HG03565 (cell line): ENCODE measurements around the gene HMCN2.

Source experiments
- ATAC-seq: cut with Tn5 transposase; IDR thresholded peaks from one replicate; pipeline ENCODE4 v1.9.1; 2021; ENCODE audit warnings: mild to moderate bottlenecking, moderate library complexity; ENCODE audit not compliant: unreplicated experiment

HMCN2 gene

GRCh38 chr9:130305381-130305780, 39.8 kb downstream of the HMCN2 start:
- ATAC-seq = no peak

GRCh38 chr9:130306823-130307666, 41.5 kb downstream of the HMCN2 start:
- ATAC-seq = no peak

GRCh38 chr9:130307667-130307943, 42.0 kb downstream of the HMCN2 start:
- ATAC-seq = no peak

DNA sequence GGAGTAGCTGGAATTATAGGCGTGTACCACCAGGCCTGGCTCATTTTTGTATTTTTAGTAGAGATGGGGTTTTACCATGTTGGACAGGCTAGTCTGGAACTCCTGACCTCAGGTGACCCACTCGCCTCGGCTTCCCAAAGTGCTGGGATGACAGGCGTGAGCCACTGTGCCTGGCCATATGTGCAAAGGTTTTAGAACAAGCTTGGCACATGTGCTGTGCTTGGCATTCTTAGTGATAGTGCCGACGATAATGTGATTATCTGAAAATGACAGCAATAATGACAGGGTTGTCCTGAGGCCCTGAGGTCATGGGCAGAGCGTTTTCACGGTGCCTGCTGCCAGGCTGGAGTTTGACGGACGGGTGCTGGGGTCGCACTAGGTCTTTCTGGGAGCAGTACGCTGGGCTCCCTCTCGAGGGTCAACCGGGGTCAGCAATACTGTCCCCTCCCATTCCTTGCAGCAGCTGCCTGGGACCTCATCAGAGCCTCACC, 42.6 kb downstream of the HMCN2 start:
- ATAC-seq = no peak

GRCh38 chr9:130309689-130310455, 44.3 kb downstream of the HMCN2 start:
- ATAC-seq = no peak

- ATAC-seq = no peak
Measured at GRCh38 chr9:130310456-130310855, 44.9 kb downstream of the HMCN2 start.

- no peak for ATAC-seq
Measured at GRCh38 chr9:130311003-130311402, 45.4 kb downstream of the HMCN2 start.

DNA sequence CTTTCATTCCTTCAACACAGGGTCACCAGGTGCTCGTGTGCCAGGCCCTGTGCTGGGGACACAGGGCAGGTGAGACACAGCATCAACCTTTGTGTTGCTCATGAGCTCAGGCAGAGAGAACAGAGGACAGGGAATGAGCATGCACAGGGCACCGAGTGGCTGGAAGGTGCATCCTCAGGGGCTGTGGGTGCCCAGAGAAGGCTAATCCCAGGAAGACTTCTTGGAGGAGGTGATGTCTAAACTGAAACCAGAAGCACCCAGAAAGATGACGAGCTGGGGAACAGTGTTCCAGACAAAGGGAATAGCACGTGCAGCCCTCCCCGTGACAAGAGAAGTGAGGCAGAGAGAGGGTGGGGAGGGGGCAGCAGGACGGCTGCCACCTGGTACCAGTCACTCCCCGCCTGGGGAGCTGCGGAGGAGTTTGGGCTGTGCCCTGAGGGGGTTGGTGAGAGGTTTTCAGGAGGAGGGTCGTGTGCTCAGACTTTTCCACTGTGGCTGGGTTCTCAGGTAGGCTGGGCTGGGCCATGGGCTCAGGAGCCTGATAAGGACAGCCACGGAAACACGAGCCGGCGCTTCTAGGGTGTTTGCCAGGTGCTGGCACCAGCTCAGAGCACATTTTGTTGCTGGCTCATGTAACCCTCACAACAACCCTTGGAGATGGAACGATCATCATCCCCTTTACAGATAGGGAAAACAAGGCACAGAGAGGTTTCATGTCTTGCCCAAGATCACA, 46.0 kb downstream of the HMCN2 start:
- ATAC-seq = no peak

DNA sequence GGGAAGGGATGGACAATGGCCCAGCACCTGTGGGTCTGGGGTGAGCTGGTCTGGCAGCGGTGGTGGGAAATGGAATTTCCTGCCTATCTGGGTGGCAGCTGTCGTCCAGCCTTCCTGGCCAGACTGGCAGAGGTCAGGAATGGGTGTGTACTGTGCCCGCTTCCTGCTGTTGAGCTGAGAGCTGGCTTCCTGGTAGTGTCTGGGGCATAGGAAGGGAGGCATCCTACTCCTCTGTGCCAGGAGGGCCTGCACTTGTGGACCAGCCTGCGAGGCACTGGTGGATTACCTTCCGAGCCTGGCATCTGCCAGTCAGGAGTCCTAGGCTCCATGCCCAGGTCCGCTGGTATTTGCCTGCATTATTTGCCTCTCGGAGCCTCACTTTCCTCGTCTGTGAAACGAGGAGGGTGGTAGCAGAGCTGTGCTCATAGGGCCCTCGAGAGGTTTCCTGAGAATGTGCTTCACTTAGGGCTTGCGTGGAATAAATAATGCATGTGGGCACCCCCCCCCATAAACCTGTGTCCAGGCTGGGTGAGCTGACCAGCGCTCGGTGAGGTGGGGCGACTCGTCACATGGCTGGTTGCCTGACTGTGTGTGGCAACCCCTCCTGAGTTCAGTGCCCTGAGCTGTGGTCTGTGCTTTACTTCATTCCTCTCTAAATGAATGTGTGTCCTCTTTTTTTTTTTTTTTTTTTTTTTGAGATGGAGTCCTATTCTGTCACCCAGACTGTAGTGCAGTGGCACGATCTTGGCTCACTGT, 47.7 kb downstream of the HMCN2 start:
- ATAC-seq = no peak

DNA sequence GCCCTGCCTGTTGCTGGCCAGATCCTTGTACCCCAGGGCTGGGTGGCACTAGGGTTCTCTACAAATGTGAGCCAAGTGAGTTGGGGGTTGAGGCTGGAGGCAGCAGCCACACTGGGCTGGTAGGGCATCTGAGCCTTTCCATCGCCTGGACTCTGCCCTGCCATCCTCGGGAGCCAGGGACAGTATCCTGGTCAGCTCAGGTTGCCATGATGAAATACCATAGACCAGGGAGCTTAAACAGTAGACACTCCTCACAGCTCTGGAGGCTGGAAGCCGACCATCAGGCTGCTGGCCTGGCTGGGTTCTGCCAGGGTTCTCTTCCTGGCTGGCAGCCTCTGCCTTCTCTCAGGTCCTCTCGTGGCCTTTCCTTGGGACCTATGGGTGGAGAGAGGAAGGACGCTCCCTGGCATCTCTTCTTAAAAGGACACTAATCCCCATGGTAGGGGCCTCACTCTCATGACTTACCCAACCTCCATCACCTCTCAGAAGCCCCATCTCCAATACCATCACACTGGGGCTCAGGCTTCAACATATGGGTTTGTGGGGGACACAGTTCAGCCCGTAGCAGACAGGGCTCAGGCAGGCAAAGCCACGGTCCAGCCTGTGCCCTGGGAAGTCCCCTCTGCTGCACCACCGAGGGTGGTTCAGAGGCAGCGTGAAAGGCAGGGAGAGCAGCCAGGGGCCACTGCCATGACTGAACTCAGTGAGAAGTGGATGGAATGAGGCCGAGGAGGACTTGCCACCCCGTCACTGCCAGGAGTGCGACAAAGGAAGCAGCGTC, 50.1 kb downstream of the HMCN2 start:
- ATAC-seq = no peak

DNA sequence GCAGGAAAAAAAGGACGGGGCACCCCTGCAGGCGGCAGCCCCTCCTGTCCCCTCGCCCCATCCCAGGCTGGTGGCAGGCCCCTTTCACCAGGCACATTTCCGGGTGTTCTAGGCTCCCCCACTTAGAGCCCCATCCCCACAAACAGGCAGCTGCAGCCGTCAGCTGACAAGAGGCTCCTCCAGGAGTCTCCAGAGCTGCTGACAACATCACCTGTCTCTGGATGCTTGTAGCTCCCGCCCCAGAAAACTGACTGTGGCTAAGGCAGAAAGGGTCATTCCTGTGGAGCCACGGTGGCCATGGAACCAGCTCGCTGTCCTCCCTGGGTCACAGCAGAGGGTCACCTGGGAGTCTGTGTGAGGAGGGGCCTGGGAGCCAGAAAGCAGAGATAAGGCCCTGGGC, 50.9 kb downstream of the HMCN2 start:
- ATAC-seq = no peak

- no peak for ATAC-seq
Measured at GRCh38 chr9:130319300-130319699, 53.7 kb downstream of the HMCN2 start.

- ATAC-seq = no peak
Measured at GRCh38 chr9:130319944-130320712, 54.6 kb downstream of the HMCN2 start.

DNA sequence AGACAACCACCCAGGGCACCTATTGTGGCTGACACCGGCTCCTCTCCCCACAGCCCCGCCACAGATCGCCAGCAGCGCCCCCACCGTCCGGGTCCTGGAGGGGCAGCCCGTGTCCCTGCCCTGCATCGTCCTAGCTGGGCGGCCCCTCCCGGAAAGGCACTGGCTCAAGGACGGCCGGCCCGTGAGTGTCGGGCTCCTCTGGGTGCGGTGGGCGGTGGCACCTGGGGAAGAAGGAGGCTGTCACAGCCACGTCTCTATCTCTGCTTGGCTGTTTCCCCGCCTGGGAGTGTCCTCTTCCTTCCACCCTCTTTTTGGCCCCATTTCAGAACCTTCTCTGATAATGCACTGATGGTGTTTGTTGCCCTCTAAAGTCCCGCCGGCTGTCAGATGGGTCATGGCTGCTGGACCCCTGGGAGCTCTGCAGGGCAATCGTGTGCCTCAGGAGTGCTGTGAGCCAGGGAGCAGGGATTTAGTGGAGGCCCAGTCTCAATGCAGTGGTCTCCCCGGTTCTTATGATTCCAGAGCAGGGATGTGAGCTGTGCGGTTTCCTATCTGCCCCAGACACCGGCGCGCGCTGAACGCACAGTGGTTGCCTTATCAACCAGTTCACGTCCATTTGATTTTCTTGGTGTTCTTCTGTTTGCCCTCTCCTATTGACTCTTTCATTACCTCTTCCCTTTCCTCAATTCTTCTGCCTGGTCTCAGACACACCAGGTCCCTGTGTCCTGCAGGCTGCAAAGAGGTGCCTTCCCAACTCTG, 55.3 kb downstream of the HMCN2 start:
- ATAC-seq = no peak

DNA sequence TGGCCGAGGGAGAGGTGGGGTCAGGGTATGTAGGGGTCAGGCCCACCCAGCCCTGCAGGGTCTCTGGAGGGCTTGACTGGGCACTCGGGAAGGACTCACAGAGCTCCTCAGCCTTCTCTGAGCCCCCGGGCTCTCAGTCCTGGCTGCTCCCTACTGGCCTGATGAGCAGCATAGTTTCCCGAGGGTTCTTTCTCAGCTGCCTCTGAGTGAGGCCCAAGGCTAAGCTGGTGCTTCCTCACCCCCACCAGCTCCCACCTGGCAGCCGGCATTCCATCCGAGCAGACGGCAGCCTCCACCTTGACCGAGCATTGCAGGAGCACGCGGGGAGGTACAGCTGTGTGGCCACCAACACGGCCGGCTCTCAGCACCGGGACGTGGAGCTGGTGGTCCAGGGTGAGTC, 56.0 kb downstream of the HMCN2 start:
- ATAC-seq = no peak

DNA sequence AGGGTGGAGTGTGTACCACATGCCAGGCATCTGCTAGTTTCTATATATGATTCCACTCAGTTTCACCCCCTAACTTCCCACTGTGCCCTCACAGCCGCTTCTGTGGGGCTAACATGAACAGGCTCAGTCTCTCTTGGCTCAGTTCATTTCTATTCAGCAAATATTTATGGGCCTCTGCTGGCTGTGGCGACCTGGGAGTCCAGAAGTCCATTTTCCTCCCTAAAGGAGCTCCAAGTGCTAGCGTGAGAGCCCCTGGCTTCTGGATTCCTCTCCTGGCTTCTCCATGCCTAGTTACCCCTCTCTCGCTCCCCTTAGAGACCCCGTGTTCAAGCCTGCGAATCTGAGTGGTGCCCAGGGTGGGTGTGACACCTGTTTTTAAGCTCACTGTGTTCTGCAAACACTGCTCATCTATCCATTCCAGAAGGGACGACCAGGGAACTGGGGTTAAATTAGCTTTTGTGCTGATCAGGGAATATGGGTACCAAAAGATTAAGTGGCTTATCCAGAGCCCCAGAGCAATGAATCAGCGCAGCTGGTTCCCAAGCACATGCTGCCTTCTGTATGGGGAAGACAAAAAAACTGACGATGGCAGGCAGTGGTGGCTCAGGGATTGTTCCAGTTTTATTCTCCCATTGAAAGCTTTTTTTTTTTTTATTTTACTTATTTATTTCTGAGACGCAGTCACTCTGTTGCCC, 57.6 kb downstream of the HMCN2 start:
- ATAC-seq = no peak

DNA sequence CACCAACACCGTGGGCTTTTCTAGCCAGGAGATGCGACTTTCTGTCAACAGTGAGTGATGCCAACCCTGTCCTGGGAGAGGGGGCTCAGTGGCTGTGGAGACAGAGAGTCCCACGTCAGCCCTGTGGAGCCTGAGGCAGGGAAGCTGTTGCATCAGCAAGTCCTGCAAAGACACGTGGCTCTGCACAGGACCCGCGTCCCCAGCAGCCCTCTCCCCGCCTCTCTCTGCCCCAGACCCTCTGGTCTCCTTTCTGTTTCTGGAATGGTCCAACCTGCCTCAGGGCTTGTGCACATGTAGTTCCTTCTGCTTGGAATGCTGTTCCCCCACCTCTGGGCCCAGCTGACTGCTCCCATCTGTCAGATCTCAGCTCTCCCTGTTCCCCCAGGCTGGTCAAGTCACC, 60.4 kb downstream of the HMCN2 start:
- no peak for ATAC-seq
